Measurements from ENCODE around the gene TBC1D2. TPM values are rescaled to one million over a fixed set of nuclear protein-coding genes. Genes with fewer than 3 reads are reported as not detected.

Gene TBC1D2
- total RNA-seq, 1 donor from 2014 or later: 4.8 TPM

GRCh38 chr9:98185611-98186171 is 69.8 kb downstream of the TBC1D2 start:
- DNase-seq: no peak

GRCh38 chr9:98185021-98185567 is 70.4 kb downstream of the TBC1D2 start:
- DNase-seq: no peak

DNA sequence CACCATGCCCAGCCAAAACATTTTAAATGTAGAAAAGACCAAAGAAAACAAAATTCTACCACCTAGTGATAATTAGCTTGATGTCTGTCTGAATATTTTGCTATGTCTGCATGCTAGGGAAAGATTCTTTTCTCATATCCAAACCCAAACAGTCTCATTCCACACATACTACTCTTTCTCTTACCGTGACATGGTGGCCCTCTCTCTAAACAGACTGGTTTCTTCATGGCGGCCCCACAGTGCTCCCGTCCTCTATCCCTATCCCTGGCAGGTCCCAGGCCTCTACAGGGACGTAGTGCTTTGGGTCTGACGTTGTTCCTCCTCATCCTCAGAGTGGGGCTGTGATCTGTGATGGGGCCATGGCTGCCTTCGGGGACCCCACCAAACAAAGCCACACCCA is 71.1 kb downstream of the TBC1D2 start:
- no peak for DNase-seq

DNA sequence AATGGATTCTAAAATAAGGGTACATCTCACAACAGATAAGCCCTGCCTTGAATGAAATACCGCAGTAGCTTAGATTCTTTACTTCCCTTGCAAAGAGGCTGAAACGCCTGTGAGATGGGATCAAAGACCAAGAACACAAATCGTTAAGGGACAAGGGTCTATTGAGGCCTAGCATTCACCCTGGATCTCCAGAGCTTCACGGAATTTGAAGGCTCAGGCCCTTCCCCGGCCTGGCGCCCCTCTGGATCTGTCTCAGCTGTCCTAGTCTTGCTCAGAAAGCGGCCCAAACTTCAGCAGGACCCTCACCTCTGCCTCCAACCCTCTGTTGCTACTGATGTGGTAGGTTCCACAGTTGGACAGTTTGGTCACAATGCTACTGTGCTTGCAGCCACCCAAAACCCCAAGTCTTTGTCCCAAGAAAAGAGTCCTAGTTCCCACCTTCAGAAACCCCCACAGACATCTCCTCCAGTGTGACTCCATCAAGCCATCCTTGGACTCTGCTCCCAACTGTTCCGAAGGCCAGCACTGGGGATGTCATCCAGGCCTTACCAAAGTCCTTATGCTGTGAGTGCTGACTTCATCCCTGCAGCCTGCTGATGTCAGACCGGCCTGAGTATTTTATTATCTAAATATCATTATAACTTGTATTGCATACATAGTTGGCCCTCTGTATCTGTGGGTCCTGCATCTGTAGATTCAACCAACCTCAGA is 72.4 kb downstream of the TBC1D2 start:
- DNase-seq: no peak

DNA sequence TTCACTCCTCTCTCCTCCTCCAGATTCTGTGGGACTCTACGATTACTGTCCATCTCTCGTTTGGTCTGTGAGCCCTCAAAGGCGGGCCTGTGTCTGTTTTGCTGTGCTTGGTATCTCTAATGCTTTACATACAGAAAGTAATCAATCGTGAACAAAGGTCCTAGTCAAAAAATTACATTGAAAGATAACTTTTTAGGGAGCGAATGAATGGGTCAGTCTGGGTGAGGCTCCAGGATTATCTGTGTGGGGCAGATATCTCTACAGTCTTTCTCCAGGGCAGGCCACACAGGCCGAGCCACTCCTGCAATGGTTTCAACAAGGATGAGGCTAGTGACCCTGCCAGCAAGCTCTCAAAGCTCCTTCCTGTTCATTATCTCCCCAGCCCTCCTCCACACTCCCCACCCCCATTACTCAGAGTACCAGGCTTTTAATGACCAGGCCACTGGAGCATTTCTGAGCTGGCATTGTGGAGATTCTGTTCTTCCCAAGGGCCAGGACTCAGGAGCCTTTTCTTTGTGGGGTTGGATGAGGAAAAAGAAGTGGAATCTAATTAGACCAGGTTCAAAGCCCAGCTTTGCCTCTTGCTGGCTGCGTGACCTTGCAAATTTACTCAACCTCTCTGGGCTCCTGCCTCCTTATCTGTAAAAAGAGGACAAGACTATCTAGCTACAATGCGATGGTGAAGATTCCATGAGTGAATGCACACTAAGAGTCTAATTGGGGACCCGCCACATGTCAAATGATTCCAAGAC is 73.2 kb downstream of the TBC1D2 start:
- no peak for DNase-seq

- no peak for DNase-seq
Measured at GRCh38 chr9:98181746-98182068, 73.7 kb downstream of the TBC1D2 start.

GRCh38 chr9:98180996-98181395 is 74.5 kb downstream of the TBC1D2 start:
- DNase-seq: no peak

DNA sequence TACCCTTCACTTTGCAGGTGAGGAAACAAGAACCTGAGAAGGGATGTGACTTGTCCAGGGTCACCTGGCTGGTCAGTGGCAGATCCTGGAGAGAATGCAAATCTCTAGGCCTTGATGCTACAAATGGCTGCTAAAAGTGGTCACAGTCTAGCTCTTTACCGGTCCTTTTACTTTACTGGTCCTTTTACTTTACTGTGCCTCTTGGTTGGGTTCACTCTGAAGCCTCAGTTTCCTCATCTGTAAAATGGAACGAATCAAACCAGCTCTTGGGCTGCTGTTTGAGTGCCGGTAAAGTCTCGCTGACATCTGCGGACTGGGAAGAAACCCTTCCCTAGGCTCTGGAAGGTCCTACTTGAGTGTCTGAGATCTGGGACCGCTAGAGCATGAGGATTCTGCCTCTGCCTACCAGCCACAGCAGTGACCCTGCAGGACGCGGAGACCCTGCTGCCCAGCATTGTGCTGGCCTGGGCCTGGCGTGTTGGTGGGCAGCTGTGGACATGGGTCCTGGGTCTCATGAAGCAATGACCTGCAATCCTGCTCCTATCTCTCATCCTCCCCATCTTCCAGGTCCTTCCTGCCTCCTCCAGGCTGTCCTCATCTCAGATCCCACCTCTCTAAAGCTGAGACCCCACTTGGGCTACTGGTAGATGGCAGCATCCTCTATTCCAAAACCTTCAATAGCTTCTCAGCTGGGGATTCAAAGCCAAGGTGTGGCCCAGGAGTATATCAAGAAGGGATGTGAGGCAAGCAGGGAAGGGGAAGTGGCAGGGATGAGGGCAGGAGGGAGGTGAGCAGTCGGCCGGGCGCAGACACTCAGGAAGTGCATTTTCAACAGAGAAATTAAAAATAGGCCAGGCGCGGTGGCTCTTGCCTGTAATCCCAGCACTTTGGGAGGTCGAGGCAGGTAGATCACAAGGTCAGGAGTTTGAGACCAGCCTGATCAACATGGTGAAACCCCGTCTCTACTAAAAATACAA is 76.3 kb downstream of the TBC1D2 start:
- DNase-seq: no peak

DNA sequence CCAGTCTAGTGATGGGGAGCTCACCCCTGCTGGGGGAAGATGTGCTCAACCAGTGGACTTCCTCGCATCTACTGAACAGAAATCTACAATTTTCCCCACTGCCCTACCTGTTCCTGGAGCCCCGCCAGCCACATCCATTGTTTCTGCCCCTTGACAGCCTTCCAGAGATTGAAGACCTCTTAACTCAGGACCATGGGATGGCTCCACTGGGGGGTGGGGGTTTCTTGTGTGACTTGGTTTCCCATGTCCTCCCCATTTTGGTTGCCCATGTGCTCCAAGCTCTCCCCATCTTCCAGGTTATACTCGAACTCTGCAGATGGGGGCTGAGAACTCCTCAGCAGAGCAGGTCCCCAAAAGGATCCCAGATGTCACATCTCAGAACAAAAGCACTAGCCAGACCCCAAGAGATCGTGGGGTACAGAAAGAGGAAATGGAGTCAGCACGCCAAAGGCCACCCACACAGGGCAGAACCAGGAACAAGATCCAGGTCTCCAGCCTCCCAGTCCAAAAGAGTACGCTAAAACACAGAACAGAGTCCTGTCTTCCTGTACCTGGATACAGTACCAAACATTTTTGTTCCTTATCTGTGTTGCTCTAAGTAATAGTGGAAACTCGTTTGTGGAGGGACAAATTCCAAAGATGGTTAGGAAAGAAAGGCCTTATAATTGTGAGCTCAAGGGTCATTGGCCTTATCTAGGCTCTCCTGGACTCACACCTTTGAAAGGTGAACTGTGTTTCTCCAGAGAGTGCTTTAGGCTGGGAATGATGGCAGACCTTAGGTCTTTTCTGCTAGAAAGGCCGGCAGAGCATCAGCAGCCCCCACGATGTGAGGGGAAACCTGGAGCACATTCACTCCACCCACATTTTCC is 78.8 kb downstream of the TBC1D2 start:
- DNase-seq: no peak

GRCh38 chr9:98175762-98176161 is 79.7 kb downstream of the TBC1D2 start:
- no peak for DNase-seq

- DNase-seq: no peak
Measured at GRCh38 chr9:98175028-98175569, 80.3 kb downstream of the TBC1D2 start.

DNA sequence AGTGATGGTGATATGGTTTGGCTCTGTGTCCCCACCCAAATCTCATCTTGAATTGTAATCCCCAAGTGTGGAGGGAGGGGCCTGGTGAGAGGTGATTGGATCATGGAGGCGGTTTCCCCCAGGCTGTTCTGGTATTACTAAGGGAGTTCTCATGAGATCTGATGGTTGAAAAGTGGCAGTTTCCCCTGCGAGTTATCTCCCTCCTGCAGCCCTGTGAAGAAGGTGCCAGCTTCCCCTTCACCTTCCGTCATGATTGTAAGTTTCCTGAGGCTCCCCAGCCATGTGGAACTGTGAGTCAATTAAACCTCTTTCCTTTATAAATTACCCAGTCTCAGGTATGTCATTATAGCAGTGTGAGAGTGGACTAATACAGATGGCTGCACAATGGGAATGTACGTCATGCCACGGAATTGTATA is 80.9 kb downstream of the TBC1D2 start:
- peak; percentile 68 for DNase-seq

DNA sequence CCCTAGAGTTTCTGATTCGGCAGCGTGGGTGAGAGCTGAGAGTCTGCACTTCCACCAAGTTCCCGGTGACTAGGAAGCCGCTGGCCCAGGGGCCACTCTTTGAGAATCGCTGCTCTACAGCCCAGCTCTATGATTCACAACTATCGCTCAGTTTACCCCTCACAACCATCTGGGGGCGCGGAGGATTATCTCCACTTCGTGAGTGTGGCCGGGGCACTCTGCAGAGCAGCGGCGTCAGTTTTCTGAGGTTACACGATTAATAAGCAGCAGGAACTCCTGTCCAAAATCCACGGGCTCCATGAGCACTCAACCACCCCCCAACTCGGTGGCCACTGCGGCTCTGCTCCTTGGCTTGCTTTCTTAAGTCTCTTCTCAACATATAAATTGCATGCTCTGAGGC is 82.3 kb downstream of the TBC1D2 start:
- no peak for DNase-seq

GRCh38 chr9:98172604-98173003 is 82.8 kb downstream of the TBC1D2 start:
- no peak for DNase-seq

- DNase-seq: no peak
Measured at GRCh38 chr9:98171176-98171925, 84.1 kb downstream of the TBC1D2 start.

DNA sequence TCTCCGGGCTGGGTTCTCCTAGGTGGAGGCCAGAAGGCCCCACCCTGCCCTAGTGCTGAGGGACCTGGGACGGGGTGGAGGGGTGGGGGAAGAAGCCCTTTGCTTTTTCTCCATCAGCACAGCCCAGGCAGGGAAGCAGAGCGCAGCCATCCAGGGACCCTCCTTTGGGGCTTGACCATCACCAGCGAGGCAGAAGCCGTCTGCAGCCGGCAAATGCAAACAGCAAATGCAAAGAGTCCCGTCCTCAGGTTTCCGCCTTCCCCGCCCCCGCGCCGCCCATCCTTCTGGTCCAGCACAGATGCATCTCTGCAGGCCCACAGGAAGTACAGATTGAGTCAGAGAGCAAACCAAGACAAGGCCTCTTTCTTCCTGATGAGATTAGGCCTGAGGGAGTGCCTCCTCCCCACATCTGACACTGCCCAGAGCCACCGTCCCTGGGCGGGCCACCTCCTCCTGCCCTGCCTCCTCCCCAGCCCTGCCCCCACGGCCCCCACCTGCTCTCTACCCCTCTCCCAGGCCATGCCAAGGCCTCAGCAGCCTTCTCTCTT is 86.4 kb downstream of the TBC1D2 start:
- peak; percentile 20 for DNase-seq

GRCh38 chr9:98168153-98168780 is 87.2 kb downstream of the TBC1D2 start:
- DNase-seq: no peak

- no peak for DNase-seq
Measured at GRCh38 chr9:98164912-98165311, 90.5 kb downstream of the TBC1D2 start.

- DNase-seq: no peak
Measured at GRCh38 chr9:98162613-98163012, 92.8 kb downstream of the TBC1D2 start.

DNA sequence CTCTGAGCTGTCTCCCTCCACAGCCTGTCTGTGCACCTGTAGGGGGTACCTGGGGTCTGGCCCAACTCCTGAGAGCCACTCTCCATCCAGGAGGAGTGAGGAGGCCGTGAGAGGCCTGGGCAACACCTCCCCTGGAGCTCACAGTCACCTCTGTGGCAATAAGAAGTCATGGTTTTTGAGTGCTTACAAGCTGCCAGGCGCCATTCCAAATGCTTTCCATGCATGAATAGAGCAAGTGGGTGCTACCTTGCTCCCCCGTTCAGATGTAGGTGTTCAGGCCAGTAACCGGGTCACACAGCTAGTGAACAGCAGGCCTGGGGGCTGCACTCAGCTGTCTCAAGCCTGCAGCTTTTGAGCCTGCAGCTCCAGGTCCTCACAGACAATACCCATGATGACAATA is 93.6 kb downstream of the TBC1D2 start:
- no peak for DNase-seq
